Hair follicle dermal papilla cell (primary cell): ENCODE measurements around the gene DGLUCY. TPM values are rescaled to one million over a fixed set of nuclear protein-coding genes. Genes with fewer than 3 reads are reported as not detected.

ENCODE experiments used
- small RNA-seq: library from RNA; depleted of rRNA; stranded (forward); fragments of <200 nt; gene quantifications from one replicate; pipeline ENCODE3, GENCODE V24; 2012
- total RNA-seq: library from RNA; depleted of rRNA; stranded (reverse); fragments of >200 nt; gene quantifications from 2 replicates; pipeline ENCODE4 v1.2.3, GENCODE V29; 2012

The DGLUCY gene
- total RNA-seq, result 60.0 and 63.4 TPM in 2 replicates

GRCh38 chr14:91113829-91114078, at the start of gene DGLUCY:
DGLUCY (plus strand) TSS chr14:91114073; CDS start chr14:91160295, 46,222 bp downstream.

GRCh38 chr14:91244501-91244901, 130.6 kb downstream of the DGLUCY start, which contains the start of gene GPR68:
GPR68 (minus strand) TSS chr14:91244704; CDS start chr14:91235050, 9,654 bp downstream.

Small RNA genes lying within 50 kb of the gene (small RNA-seq; reads per million reads assigned to genes)
- not detected for gene RNU7-30P
- 133 reads per million, percentile 98 among the genes with 10 or more reads in this experiment for gene SNORA11B

Other genes with a start within 250 kb of the DGLUCY start
- gene RPS6KA5, start 53.4 kb upstream of the DGLUCY start, total RNA-seq, result 1.3 and 2.4 TPM in 2 replicates
- 3.4 and 6.3 TPM in 2 replicates for gene GPR68, start 130.6 kb downstream of the DGLUCY start, total RNA-seq